Measurements from ENCODE around the gene FNTB.

Gene FNTB

DNA sequence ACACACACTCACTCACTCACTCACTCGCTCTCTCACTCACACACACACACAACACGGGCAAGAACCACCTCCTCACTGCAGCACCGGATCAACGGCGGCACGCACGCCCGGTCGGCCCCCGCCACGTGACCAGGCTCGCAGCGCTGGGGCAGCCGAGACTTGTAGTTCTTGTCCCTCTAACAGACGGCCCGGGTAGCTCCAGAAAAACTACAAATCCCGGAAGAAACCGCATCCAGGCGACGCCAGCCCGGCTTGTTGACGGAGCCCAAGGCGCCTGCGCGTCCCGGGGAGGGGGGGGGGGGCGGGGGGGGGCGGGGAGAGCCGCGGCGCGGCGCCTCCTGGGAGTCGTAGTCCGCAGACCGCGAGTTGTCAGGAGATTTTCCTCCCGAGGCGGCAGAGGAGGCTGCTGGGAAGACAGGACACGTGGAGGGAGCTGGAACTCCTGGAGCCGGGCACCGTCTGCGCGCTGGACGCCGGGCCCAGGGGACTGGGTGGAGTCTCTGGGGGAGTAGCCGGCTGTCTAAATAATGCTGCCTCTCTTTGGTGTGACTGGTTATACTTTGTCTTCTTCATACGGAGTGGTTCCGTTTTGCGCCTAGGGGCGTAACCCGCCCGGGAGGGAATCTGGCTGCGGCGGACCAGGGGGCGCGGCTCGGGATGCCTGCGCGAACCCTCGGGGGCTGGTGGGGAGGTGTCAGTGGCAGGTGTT lies 115.9 kb downstream of the FNTB start, which contains the start of gene MAX:
MAX (minus strand) TSS at position 77 of the 709 bp plus-strand sequence. CDS start 178 bp downstream, outside the sequence.
- peak; percentile 99 for DNase-seq (ENCODE audit: extremely low read depth, insufficient read length)
- H3K36me3 ChIP-seq (ENCODE audit: control insufficient read depth, insufficient read depth, low read length): no peaks in the 10 kb centered on the region
- H3K4me3 ChIP-seq (replicated peaks; ENCODE audit: low read depth, low read length): peak within 1 kb of the TSS; percentile 95
- TF ChIP-seq, protein P1, sequence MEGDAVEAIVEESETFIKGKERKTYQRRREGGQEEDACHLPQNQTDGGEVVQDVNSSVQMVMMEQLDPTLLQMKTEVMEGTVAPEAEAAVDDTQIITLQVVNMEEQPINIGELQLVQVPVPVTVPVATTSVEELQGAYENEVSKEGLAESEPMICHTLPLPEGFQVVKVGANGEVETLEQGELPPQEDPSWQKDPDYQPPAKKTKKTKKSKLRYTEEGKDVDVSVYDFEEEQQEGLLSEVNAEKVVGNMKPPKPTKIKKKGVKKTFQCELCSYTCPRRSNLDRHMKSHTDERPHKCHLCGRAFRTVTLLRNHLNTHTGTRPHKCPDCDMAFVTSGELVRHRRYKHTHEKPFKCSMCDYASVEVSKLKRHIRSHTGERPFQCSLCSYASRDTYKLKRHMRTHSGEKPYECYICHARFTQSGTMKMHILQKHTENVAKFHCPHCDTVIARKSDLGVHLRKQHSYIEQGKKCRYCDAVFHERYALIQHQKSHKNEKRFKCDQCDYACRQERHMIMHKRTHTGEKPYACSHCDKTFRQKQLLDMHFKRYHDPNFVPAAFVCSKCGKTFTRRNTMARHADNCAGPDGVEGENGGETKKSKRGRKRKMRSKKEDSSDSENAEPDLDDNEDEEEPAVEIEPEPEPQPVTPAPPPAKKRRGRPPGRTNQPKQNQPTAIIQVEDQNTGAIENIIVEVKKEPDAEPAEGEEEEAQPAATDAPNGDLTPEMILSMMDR (IDR thresholded peaks at IDR 0.05; ENCODE audit: insufficient read depth, low read length, poor library complexity, severe bottlenecking): no peak
- no peaks in the 10 kb centered on the region for H3K27me3 ChIP-seq (replicated peaks; ENCODE audit: control insufficient read depth, insufficient read depth, low read length)

DNA sequence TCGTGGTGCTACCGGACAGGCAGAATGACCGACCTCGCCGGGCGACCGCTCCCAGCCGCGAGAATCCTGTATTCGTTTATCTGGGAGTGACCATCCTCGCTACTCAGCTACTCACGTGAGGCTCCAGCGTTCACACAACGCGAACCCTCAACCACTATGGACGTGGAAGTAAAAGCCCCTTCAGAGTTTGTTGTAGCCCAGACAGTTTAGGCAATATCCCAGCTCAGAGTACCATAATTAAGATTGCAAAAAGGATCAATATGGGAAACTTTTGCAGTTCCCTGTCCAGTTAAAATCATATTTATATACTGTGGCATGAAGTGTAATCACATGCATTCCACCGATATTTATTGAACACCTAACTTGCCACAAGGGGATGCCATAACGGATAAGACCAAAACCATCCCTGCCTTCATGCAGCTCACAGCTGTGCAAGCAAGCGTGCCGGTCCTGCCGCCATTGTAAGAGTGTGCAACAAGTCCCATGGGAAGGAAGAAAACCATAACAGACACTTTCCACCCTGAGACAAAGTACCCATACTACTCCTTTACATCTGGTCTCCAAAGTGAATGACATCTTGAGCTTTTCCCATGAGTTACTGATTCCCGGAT lies 116.6 kb downstream of the FNTB start:
- Histone ChIP-seq H3K27me3 (replicated peaks; ENCODE audit: control insufficient read depth, insufficient read depth, low read length) (no peaks in the 10 kb centered on the region), H3K4me3 (replicated peaks; ENCODE audit: low read depth, low read length) (peak overlapping the region; percentile 63), H3K36me3 (ENCODE audit: control insufficient read depth, insufficient read depth, low read length) (no peaks in the 10 kb centered on the region)
- TF ChIP-seq, protein P1 (IDR thresholded peaks at IDR 0.05; ENCODE audit: insufficient read depth, low read length, poor library complexity, severe bottlenecking): peak; percentile 22
- no peak for DNase-seq (ENCODE audit: extremely low read depth, insufficient read length)

DNA sequence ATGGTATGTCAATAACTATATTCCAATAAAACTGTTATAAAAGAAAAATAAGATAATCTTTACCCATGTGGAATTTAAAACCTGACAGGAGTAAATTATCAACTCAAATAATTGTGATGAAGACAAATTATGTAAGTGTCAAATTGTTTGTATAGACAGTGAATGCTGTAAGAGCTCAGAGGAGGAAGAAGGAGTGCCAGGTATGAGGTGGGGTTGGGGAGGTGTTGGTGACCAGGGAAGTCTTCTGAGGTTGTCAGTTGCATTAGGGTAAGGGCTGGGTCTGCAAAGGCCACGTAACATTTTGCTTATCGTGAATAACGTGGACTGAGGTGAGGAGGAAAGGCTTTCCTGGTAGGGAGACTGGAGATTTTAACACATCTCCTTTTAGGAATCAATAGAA lies 118.1 kb downstream of the FNTB start:
- no peaks in the 10 kb centered on the region for H3K27me3 ChIP-seq (replicated peaks; ENCODE audit: control insufficient read depth, insufficient read depth, low read length)
- no peak for DNase-seq (ENCODE audit: extremely low read depth, insufficient read length)
- TF ChIP-seq, protein P1 (IDR thresholded peaks at IDR 0.05; ENCODE audit: insufficient read depth, low read length, poor library complexity, severe bottlenecking): no peak
- H3K36me3 ChIP-seq (ENCODE audit: control insufficient read depth, insufficient read depth, low read length): no peaks in the 10 kb centered on the region
- H3K4me3 ChIP-seq (replicated peaks; ENCODE audit: low read depth, low read length): no peak overlapping the region

DNA sequence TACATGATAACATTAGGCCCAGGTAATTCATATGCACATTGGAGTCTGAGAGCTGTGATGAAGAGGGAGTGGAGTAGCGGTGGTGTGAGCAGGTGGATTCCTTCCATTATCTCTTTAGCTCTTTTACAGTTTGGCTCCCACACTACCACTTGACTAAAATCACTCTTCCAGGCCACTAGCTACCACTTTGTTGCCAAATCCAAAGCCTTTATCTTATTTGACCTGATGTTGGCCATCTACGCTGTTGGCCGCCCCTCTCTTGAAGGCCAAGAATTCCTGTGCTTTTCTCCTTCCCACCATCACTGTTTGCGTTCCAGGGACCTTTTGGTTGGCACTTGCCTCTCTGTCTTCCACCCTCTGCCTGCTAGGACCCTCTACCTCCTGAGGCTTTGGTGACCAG lies 119.6 kb downstream of the FNTB start:
- Histone ChIP-seq H3K27me3 (replicated peaks; ENCODE audit: control insufficient read depth, insufficient read depth, low read length) (no peaks in the 10 kb centered on the region), H3K4me3 (replicated peaks; ENCODE audit: low read depth, low read length) (no peak overlapping the region), H3K36me3 (ENCODE audit: control insufficient read depth, insufficient read depth, low read length) (no peaks in the 10 kb centered on the region)
- no peak for DNase-seq (ENCODE audit: extremely low read depth, insufficient read length)
- TF ChIP-seq, protein P1 (IDR thresholded peaks at IDR 0.05; ENCODE audit: insufficient read depth, low read length, poor library complexity, severe bottlenecking): no peak

DNA sequence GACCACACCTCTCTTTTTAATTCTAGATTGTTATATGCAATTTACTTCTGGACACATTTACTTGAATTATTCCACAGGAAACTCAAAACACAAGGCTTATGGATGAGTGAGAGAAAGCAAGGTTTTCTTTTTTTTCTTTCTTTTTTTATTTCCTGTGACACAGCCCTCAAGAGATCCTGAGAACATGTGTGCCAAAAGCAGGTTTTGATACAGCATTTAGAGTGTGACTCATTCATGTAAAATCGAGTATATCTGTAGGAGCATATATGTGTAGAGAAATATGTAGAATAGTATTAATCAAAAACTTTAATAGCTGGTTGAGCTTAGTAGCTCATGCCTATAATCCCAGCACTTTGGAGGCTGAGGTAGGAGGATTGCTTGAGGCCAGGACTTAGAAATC lies 120.0 kb downstream of the FNTB start:
- H3K36me3 ChIP-seq (ENCODE audit: control insufficient read depth, insufficient read depth, low read length): no peaks in the 10 kb centered on the region
- no peak for DNase-seq (ENCODE audit: extremely low read depth, insufficient read length)
- no peaks in the 10 kb centered on the region for H3K27me3 ChIP-seq (replicated peaks; ENCODE audit: control insufficient read depth, insufficient read depth, low read length)
- TF ChIP-seq, protein P1 (IDR thresholded peaks at IDR 0.05; ENCODE audit: insufficient read depth, low read length, poor library complexity, severe bottlenecking): no peak
- H3K4me3 ChIP-seq (replicated peaks; ENCODE audit: low read depth, low read length): no peak overlapping the region
